GM06990 (cell line): ENCODE results near the gene OXNAD1.

Experiments used
- DNase-seq: peaks from one replicate; pipeline ENCODE4 v3.0.0-alpha.2; 2011; ENCODE audit not compliant: insufficient read length; ENCODE audit errors: extremely low read depth
- H3K27me3 ChIP-seq: replicated peaks from 2 replicates; pipeline ENCODE4 v1.6.0; 2011; ENCODE audit warnings: low read length; ENCODE audit not compliant: control insufficient read depth, insufficient read depth
- H3K36me3 ChIP-seq: 2 replicates; pipeline ENCODE4 v1.5.1; 2011; ENCODE audit warnings: low read length; ENCODE audit not compliant: control insufficient read depth, insufficient read depth
- H3K4me3 ChIP-seq: replicated peaks from 2 replicates; pipeline ENCODE4 v1.5.1; 2011; ENCODE audit warnings: low read depth, mild to moderate bottlenecking, control low read depth, low read length
- CTCF ChIP-seq: IDR thresholded peaks from 2 replicates; pipeline ENCODE4 v1.5.1; 2011; ENCODE audit warnings: low read length, control low read depth, mild to moderate bottlenecking, inconsistent platforms; ENCODE audit not compliant: insufficient read depth, poor library complexity, severe bottlenecking

OXNAD1 gene

DNA sequence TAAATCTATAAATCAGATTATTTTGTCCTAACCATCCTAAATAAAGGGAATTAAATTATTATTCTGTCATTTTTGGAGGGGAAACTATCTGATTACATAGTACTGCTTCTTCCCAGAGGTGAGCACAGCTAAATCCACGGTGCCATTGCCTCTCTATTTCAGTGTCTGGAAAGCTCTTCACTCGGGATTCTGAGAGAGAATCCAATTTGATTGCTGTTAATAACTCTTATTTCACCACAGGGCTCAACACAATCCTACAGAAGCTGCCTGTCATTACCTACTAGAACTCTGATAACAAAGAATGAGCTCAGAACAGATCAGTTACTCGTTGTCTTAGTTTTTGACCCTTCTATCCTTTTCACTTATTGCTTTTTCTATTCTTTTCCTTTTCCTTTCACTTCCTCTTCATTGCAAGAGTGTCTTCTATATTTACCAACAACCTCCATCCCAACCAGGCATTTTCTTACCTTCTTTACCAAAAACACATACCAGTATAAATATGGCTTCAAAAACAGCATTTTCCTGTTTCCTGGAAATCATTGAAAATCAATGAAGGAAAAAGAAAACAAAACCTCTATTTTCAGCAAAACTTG, 30.4 kb downstream of the OXNAD1 start:
- H3K36me3 ChIP-seq: 0 out of 2 replicates have a peak, but pooled peaks cover 1% of the 10 kb centered on the region
- DNase-seq: no peak
- no peak for TF ChIP-seq CTCF

DNA sequence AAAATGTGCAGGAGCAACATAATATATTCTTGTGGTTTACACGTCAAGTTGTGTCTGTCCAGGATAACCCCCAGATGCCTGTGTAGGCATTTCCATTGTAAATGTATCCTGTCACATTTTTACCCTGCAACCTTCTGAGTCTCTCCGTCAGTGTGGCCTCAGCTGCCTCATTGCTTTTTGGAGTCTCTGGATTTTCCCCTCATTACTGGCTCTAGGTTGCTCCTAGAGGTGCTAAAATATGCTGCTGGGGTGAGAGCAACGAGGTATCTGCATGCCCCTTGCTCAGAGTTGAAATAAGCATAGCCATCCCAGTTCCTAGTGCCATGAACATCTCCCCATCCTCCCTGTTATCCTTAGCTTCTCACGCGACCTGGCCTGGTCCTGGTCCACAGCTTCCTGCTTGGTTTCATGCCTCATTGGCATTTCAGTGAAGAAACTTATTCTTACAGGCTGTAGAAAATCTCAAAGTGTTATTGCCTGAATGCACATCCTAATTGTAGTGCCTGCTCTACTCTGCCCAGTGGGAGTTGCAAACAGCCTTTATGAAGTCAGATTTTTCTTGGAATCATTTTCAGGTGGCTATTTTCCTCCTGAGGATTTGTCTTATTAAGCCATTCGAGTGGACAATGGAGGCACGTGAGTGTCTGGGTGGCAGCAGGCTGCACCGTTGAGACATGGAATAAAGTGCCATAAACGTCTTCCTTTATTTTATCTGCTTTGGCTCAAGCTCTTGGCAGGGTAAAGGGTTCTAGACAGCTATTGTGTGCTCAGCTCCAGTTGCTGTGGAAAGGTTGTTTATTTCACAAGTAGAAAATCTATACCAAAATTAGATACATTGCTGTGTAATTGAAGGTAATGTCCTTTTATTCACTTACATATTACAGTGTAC, 33.2 kb downstream of the OXNAD1 start:
- H3K27me3 ChIP-seq: no peaks in the 10 kb centered on the region
- H3K4me3 ChIP-seq: no peak overlapping the region
- no peak for TF ChIP-seq CTCF
- H3K36me3 ChIP-seq: 0 out of 2 replicates have a peak, but pooled peaks cover 1% of the 10 kb centered on the region
- DNase-seq: no peak

More for the DNA sequence above, 30.4 kb downstream of the OXNAD1 start:
- no peaks in the 10 kb centered on the region for H3K27me3 ChIP-seq
- no peak overlapping the region for H3K4me3 ChIP-seq

- TF ChIP-seq CTCF: no peak
- Histone ChIP-seq H3K4me3 (no peak overlapping the region), H3K36me3 (0 out of 2 replicates have a peak, but pooled peaks cover 1% of the 10 kb centered on the region), H3K27me3 (no peaks in the 10 kb centered on the region)
- no peak for DNase-seq
Measured at GRCh38 chr3:16298891-16299290, 33.9 kb downstream of the OXNAD1 start.

DNA sequence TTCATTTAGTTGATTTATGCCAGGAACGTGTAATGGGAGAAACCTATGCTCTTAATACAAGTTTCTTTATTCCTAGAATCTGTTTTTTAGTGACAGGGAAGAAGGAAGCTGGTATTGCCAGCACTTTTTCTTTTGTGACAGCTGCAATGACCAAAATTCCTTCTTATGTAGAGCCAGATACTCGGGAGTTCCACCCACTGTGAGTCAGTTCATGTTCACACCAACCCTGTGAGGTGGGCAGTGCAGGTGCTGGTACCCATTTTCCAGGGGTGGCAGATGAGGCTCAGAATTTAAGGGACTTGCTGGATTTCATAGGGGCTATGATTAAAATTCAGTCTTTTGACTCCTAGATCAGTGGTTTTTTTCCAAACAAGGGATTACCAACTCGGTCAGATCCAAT, 34.7 kb downstream of the OXNAD1 start:
- Histone ChIP-seq H3K4me3 (no peak overlapping the region), H3K36me3 (0 out of 2 replicates have a peak, but pooled peaks cover 1% of the 10 kb centered on the region), H3K27me3 (no peaks in the 10 kb centered on the region)
- no peak for TF ChIP-seq CTCF
- no peak for DNase-seq

GRCh38 chr3:16300307-16300706, 35.3 kb downstream of the OXNAD1 start:
- DNase-seq: peak; percentile 25
- Histone ChIP-seq H3K4me3 (no peak overlapping the region), H3K36me3 (no peaks in the 10 kb centered on the region), H3K27me3 (no peaks in the 10 kb centered on the region)
- TF ChIP-seq CTCF: no peak
